IMR-90 (cell line): ENCODE results near the gene TRAT1. TPM values are rescaled to one million over a fixed set of nuclear protein-coding genes. Genes with fewer than 3 reads are reported as not detected.

ENCODE experiments used
- ATAC-seq: fragments of 200-7000 bp; cut with Tn5 transposase; 2 replicates; pipeline ENCODE4 v1.9.1; 2020; ENCODE audit warnings: low read depth, mild to moderate bottlenecking, moderate library complexity
- BruUV-seq: library from RNA; stranded (reverse); fragments of 400-500 nt; replicated peaks from 2 replicates; lab custom pipeline; 2021; lab: Mats Ljungman, UMichigan
- CTCF ChIA-PET: fragments of 300-600 bp; formaldehyde crosslinking; extraction: SDS; loops from one replicate; lab custom pipeline; 2021; ENCODE audit warnings: antibody characterized with exemption; lab: Yijun Ruan, JAX
- POLR2A ChIA-PET: fragments of 300-600 bp; sonication (Branson Sonifier 250); formaldehyde crosslinking; loops from one replicate; lab custom pipeline; 2022; ENCODE audit warnings: antibody characterized with exemption; ENCODE audit not compliant: unreplicated experiment; lab: Charles Lee
- DNase-seq: peaks from one replicate; pipeline ENCODE4 v3.0.0; 2013
- H2AFZ ChIP-seq: replicated peaks from 2 replicates; pipeline ENCODE3; 2013; ENCODE audit warnings: low read length, mild to moderate bottlenecking; ENCODE audit not compliant: poor library complexity
- H2AK5ac ChIP-seq: 2 replicates; pipeline ENCODE4 v1.6.1; 2013; ENCODE audit warnings: low read depth, low read length, inconsistent platforms
- H2AK9ac ChIP-seq: replicated peaks from 2 replicates; pipeline ENCODE3; 2013; ENCODE audit warnings: mild to moderate bottlenecking, low read depth, low read length, moderate library complexity; ENCODE audit not compliant: poor library complexity
- H2BK120ac ChIP-seq: 2 replicates; pipeline ENCODE4 v1.6.1; 2013; ENCODE audit warnings: low read depth, low read length, inconsistent platforms
- H2BK15ac ChIP-seq: 3 replicates; pipeline ENCODE4 v1.6.1; 2013; ENCODE audit warnings: low read depth, low read length, inconsistent platforms
- H2BK20ac ChIP-seq: 2 replicates; pipeline ENCODE4 v1.6.1; 2013; ENCODE audit warnings: low read depth, mild to moderate bottlenecking, inconsistent platforms, low read length, moderate library complexity
- H2BK5ac ChIP-seq: 2 replicates; pipeline ENCODE4 v1.6.1; 2013; ENCODE audit warnings: mild to moderate bottlenecking, low read depth, low read length, inconsistent platforms; ENCODE audit not compliant: poor library complexity, severe bottlenecking
- H3K14ac ChIP-seq: replicated peaks from 2 replicates; pipeline ENCODE4 v1.6.1; 2013; ENCODE audit warnings: low read depth, low read length, inconsistent platforms
- H3K18ac ChIP-seq: 2 replicates; pipeline ENCODE4 v1.6.1; 2013; ENCODE audit warnings: low read depth, low read length, control low read depth
- H3K23ac ChIP-seq: 2 replicates; pipeline ENCODE4 v1.6.1; 2013; ENCODE audit warnings: low read depth, low read length, inconsistent platforms
- H3K27ac ChIP-seq: 2 replicates; pipeline ENCODE4 v1.5.1; 2013; ENCODE audit warnings: mild to moderate bottlenecking, control low read depth, low read length; ENCODE audit not compliant: insufficient read depth
- H3K27me3 ChIP-seq: 2 replicates; pipeline ENCODE4 v1.6.1; 2013; ENCODE audit warnings: low read length; ENCODE audit not compliant: control insufficient read depth, insufficient read depth
- H3K36me3 ChIP-seq: 2 replicates; pipeline ENCODE4 v1.6.1; 2013; ENCODE audit warnings: low read length, mixed read lengths; ENCODE audit not compliant: control insufficient read depth, insufficient read depth
- H3K4ac ChIP-seq: 2 replicates; pipeline ENCODE4 v1.6.1; 2013; ENCODE audit warnings: low read depth, low read length, inconsistent platforms
- H3K4me1 ChIP-seq: 2 replicates; pipeline ENCODE4 v1.6.1; 2013; ENCODE audit warnings: low read length, mixed read lengths; ENCODE audit not compliant: control insufficient read depth, insufficient read depth
- H3K4me2 ChIP-seq: 2 replicates; pipeline ENCODE4 v1.6.1; 2013; ENCODE audit warnings: low read depth, mild to moderate bottlenecking, control low read depth, low read length, moderate library complexity
- H3K4me3 ChIP-seq: 2 replicates; pipeline ENCODE4 v1.5.1; 2013; ENCODE audit warnings: low read depth, mild to moderate bottlenecking, control low read depth, low read length, moderate library complexity; ENCODE audit not compliant: insufficient read depth
- H3K56ac ChIP-seq: 2 replicates; pipeline ENCODE4 v1.6.1; 2013; ENCODE audit warnings: low read length, inconsistent platforms; ENCODE audit not compliant: insufficient read depth; ENCODE audit errors: extremely low read depth
- H3K79me1 ChIP-seq, 2 experiments: 2 replicates each; pipeline ENCODE4 v1.6.1; 2013; ENCODE audit warnings: low read length in 2 of 2, inconsistent platforms in 1 of 2, low read depth in 1 of 2
- H3K9ac ChIP-seq: 2 replicates; pipeline ENCODE4 v1.6.1; 2013; ENCODE audit warnings: low read depth, low read length, control low read depth
- H3K9me1 ChIP-seq: 2 replicates; pipeline ENCODE4 v1.6.1; 2013; ENCODE audit warnings: low read length, inconsistent platforms; ENCODE audit not compliant: insufficient read depth
- H3K9me3 ChIP-seq: 2 replicates; pipeline ENCODE4 v1.6.1; 2013; ENCODE audit warnings: low read length; ENCODE audit not compliant: control insufficient read depth, insufficient read depth
- H4K20me1 ChIP-seq: 2 replicates; pipeline ENCODE4 v1.6.1; 2013; ENCODE audit warnings: low read length, inconsistent platforms; ENCODE audit not compliant: insufficient read depth
- H4K5ac ChIP-seq: 2 replicates; pipeline ENCODE4 v1.6.1; 2013; ENCODE audit warnings: mild to moderate bottlenecking, low read depth, low read length, control low read depth
- H4K8ac ChIP-seq, 2 experiments: 2 replicates each; pipeline ENCODE4 v1.6.1; 2013; ENCODE audit warnings: low read depth in 2 of 2, low read length in 2 of 2, control low read depth in 1 of 2, inconsistent platforms in 1 of 2
- H4K91ac ChIP-seq: 2 replicates; pipeline ENCODE4 v1.6.1; 2013; ENCODE audit warnings: low read depth, low read length, inconsistent platforms; ENCODE audit not compliant: insufficient read depth
- BHLHE40 ChIP-seq: fragments of 150-350 bp; IDR thresholded peaks from 2 replicates; pipeline ENCODE4 v1.6.1; 2016; ENCODE audit warnings: mild to moderate bottlenecking, low read depth, low read length
- NFE2L2 ChIP-seq: fragments of 150-350 bp; IDR thresholded peaks from 2 replicates; pipeline ENCODE4 v1.6.1; 2016; ENCODE audit warnings: low read depth, mild to moderate bottlenecking, low read length
- RCOR1 ChIP-seq: IDR thresholded peaks from 2 replicates; pipeline ENCODE4 v1.6.1; 2012; ENCODE audit warnings: mild to moderate bottlenecking, low read length, improper control_type of control experiment; ENCODE audit not compliant: insufficient replicate concordance
- WGBS, 2 experiments: methylation state at CpG; one replicate each; pipeline versions ENCODE4 v1.1.5 to v1.1.7; 2013; ENCODE audit warnings: missing lambda C conversion rate in 2 of 2; ENCODE audit not compliant: insufficient read length in 1 of 2; ENCODE audit errors: extremely low coverage in 2 of 2; 5-methylcytosine and 5-hydroxymethylcytosine counted together
- dilution Hi-C: fragments of 300-500 bp; cut with HindIII; formaldehyde crosslinking; loops from one replicate; pipeline ENCODE4 v1.14.3; 2018; ENCODE audit warnings: low sequenced_read_pairs; ENCODE audit not compliant: unreplicated experiment
- in situ Hi-C: fragments of 300-500 bp; cut with MboI; formaldehyde crosslinking; loops from 3 replicates; pipeline ENCODE4 v1.14.3; 2019; ENCODE audit warnings: low sequenced_read_pairs, inconsistent platforms, mixed read lengths
- intact Hi-C: fragments of 100-400 bp; cut with micrococcal nuclease; formaldehyde crosslinking; loops from 2 replicates; pipeline ENCODE4 v1.10.0; 2022
- polyA plus RNA-seq, 3 experiments: library from polyadenylated mRNA; depleted of rRNA; stranded (reverse); fragments of >200 nt; gene quantifications; 2 replicates each; pipeline ENCODE4 v1.2.3, GENCODE V29; 2012; ENCODE audit warnings: low replicate concordance in 1 of 3
- total RNA-seq: library from RNA; depleted of rRNA; stranded (reverse); fragments of >200 nt; gene quantifications from 2 replicates; pipeline ENCODE4 v1.2.3, GENCODE V29; 2012

The TRAT1 gene
- total and polyA plus RNA-seq, 2 of the 4 experiments (the other 2 are of a cell fraction), result not detected

DNA sequence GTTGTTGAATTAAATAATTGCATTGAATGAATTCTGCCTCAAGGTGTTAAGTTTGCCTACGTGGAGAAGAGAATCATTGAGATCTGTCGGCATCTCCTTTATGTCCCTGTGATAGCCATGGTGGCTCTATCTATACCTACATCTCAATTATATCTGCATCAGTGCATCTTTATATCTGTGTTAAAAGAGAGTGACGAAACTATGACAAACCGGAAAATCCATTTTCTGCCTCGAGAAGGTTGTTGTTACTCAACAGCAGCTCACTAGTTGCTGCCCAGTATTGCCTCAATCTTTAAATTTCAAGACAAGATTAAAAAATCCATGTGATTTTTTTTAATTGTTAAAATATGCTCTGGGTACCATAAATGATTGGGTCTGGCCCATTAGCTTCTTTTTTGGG lies 72.4 kb downstream of the TRAT1 start:
- Histone ChIP-seq H2BK15ac (no peak overlapping the region), H4K5ac (no peak overlapping the region), H4K91ac (no peak overlapping the region), H3K9me1 (no peaks in the 10 kb centered on the region), H3K27me3 (no peaks in the 10 kb centered on the region), H2AK9ac (no peak overlapping the region), H3K4me3 (no peak overlapping the region), H2BK5ac (no peak overlapping the region), H3K9ac (no peak overlapping the region), H3K4me2 (no peak overlapping the region), H3K4me1 (no peaks in the 10 kb centered on the region), H2BK120ac (no peak overlapping the region), H3K79me1 (no peaks in the 10 kb centered on the region), H4K8ac (no peak overlapping the region), H3K9me3 (no peaks in the 10 kb centered on the region), H2AK5ac (no peak overlapping the region), H4K20me1 (no peaks in the 10 kb centered on the region), H3K18ac (no peak overlapping the region), H3K36me3 (no peaks in the 10 kb centered on the region), H2BK20ac (no peak overlapping the region), H3K56ac (no peak overlapping the region), H3K23ac (no peak overlapping the region), H2AFZ (no peak overlapping the region), H3K14ac (no peak overlapping the region), H3K27ac (no peak overlapping the region), H3K4ac (no peak overlapping the region)
- WGBS, 2 experiments, result no CpG with 5 or more reads among the region's 5 CpGs
- dilution Hi-C loops, result no loop called here
- ChIA-PET POLR2A (no interaction called here), CTCF (no interaction called here)
- ATAC-seq (no peak), DNase-seq (no peak)
- in situ Hi-C loops, result loop anchor here (25.0 kb wide), 1 partner anchor 108 kb away; no protein-coding TSS in a partner anchor
- intact Hi-C loops, result no loop called here
- no TSS peak for BruUV-seq
- no peak for TF ChIP-seq RCOR1
- TF ChIP-seq NFE2L2, result no peak
- no peak for TF ChIP-seq BHLHE40
